Activated CD8-positive, alpha-beta T cell treated with anti-CD3 and anti-CD28 coated beads, Interleukin-2, amount 10 ng/mL, durations not matched to agents 7 days and 5 days (primary cell): ENCODE measurements around the gene ADAMTSL1. TPM values are rescaled to one million over a fixed set of nuclear protein-coding genes. Genes with fewer than 3 reads are reported as not detected.

Source experiments
- ATAC-seq: fragments of 150-1000 bp; cut with Tn5 transposase; one replicate; pipeline ENCODE4 v1.10.0; 2021; ENCODE audit warnings: moderate library complexity
- CTCF ChIA-PET: fragments of 350-600 bp; sonication (Branson Sonifier 250); formaldehyde crosslinking; loops from one replicate; lab custom pipeline; 2021; ENCODE audit warnings: antibody characterized with exemption; lab: Charles Lee
- POLR2A ChIA-PET: fragments of 350-600 bp; sonication (Branson Sonifier 250); formaldehyde crosslinking; loops from one replicate; lab custom pipeline; 2021; ENCODE audit warnings: antibody characterized with exemption; lab: Charles Lee
- DNase-seq: peaks from one replicate; pipeline ENCODE4 v3.0.0-alpha.2; 2020
- H3K27ac Mint-ChIP-seq: one replicate; pipeline ENCODE4 v1.8.0; 2021; ENCODE audit warnings: mild to moderate bottlenecking, mixed read lengths
- H3K27me3 Mint-ChIP-seq: one replicate; pipeline ENCODE4 v1.8.0; 2021; ENCODE audit warnings: low read depth, mixed read lengths
- H3K36me3 Mint-ChIP-seq: one replicate; pipeline ENCODE4 v1.8.0; 2021; ENCODE audit warnings: low read depth, mixed read lengths
- H3K4me1 Mint-ChIP-seq: one replicate; pipeline ENCODE4 v1.8.0; 2021; ENCODE audit warnings: low read depth, mixed read lengths
- H3K4me3 Mint-ChIP-seq: one replicate; pipeline ENCODE4 v1.8.0; 2021; ENCODE audit warnings: mild to moderate bottlenecking, mixed read lengths
- H3K9me3 Mint-ChIP-seq: one replicate; pipeline ENCODE4 v1.8.0; 2022; ENCODE audit warnings: mixed read lengths; ENCODE audit not compliant: insufficient read depth
- total RNA-seq, 2 experiments: library from RNA; stranded (reverse); gene quantifications; one replicate each; pipeline ENCODE4 v1.2.3, GENCODE V29; 2021

ADAMTSL1 gene
- total RNA-seq, 2 experiments from 2014 or later, result not detected

GRCh38 chr9:18569941-18570630 is 96.1 kb downstream of the ADAMTSL1 start:
- Mint-ChIP-seq H3K4me1 (no peaks in the 10 kb centered on the region), H3K27me3 (no peaks in the 10 kb centered on the region), H3K27ac (no peak overlapping the region), H3K36me3 (no peaks in the 10 kb centered on the region), H3K4me3 (no peak overlapping the region), H3K9me3 (no peaks in the 10 kb centered on the region)
- ChIA-PET CTCF (no interaction called here), POLR2A (no interaction called here)
- no peak for ATAC-seq
- DNase-seq, result no peak

GRCh38 chr9:18573021-18573556 is 99.1 kb downstream of the ADAMTSL1 start:
- H3K27ac Mint-ChIP-seq, result no peak overlapping the region
- no peaks in the 10 kb centered on the region for H3K9me3 Mint-ChIP-seq
- POLR2A ChIA-PET, result no interaction called here
- H3K4me1 Mint-ChIP-seq, result no peaks in the 10 kb centered on the region
- ATAC-seq (no peak), DNase-seq (no peak)
- no peak overlapping the region for H3K4me3 Mint-ChIP-seq
- H3K36me3 Mint-ChIP-seq, result no peaks in the 10 kb centered on the region
- no peaks in the 10 kb centered on the region for H3K27me3 Mint-ChIP-seq
- CTCF ChIA-PET, result no interaction called here

- H3K9me3 Mint-ChIP-seq, result no peaks in the 10 kb centered on the region
- CTCF ChIA-PET, result no interaction called here
- no peak for ATAC-seq
Observed at GRCh38 chr9:18575686-18576085, 101.7 kb downstream of the ADAMTSL1 start.

GRCh38 chr9:18579536-18579935 is 105.6 kb downstream of the ADAMTSL1 start:
- DNase-seq (no peak), ATAC-seq (no peak)
- no peak overlapping the region for H3K4me3 Mint-ChIP-seq
- H3K36me3 Mint-ChIP-seq, result no peaks in the 10 kb centered on the region
- no peaks in the 10 kb centered on the region for H3K27me3 Mint-ChIP-seq
- H3K9me3 Mint-ChIP-seq, result no peaks in the 10 kb centered on the region
- POLR2A ChIA-PET, result no interaction called here
- CTCF ChIA-PET, result no interaction called here
- no peak overlapping the region for H3K27ac Mint-ChIP-seq
- no peaks in the 10 kb centered on the region for H3K4me1 Mint-ChIP-seq

More at GRCh38 chr9:18575686-18576085, 101.7 kb downstream of the ADAMTSL1 start:
- Mint-ChIP-seq H3K4me3 (no peak overlapping the region), H3K27ac (no peak overlapping the region), H3K4me1 (no peaks in the 10 kb centered on the region), H3K27me3 (no peaks in the 10 kb centered on the region), H3K36me3 (no peaks in the 10 kb centered on the region)
- POLR2A ChIA-PET, result no interaction called here
- no peak for DNase-seq

GRCh38 chr9:18580151-18580550 is 106.2 kb downstream of the ADAMTSL1 start:
- Mint-ChIP-seq H3K4me3 (no peak overlapping the region), H3K27ac (no peak overlapping the region), H3K4me1 (no peaks in the 10 kb centered on the region), H3K9me3 (no peaks in the 10 kb centered on the region), H3K27me3 (no peaks in the 10 kb centered on the region), H3K36me3 (no peaks in the 10 kb centered on the region)
- no peak for ATAC-seq
- POLR2A ChIA-PET, result no interaction called here
- CTCF ChIA-PET, result no interaction called here
- DNase-seq, result no peak

DNA sequence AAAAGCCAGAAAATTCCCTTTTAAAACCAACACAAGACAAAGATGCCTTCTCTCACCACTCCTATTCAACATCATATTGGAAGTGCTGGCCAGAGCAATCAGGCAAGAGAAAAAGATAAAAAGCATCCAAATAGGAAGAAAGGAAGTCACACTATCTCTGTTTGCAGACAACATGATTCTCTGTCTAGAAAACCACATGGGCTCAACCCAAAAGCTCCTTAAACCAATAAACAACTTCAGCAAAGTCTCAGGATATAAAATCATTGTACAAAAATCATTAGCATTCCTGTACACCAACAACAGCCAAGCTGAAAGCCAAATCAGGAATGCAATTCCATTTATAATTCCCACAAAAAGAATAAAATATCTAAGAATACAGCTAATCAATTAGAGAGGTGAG is 112.0 kb downstream of the ADAMTSL1 start:
- Mint-ChIP-seq H3K36me3 (no peaks in the 10 kb centered on the region), H3K9me3 (peaks cover 7% of the 10 kb centered on the region), H3K27ac (no peak overlapping the region), H3K4me3 (no peak overlapping the region), H3K27me3 (no peaks in the 10 kb centered on the region), H3K4me1 (no peaks in the 10 kb centered on the region)
- ChIA-PET POLR2A (no interaction called here), CTCF (no interaction called here)
- DNase-seq (no peak), ATAC-seq (no peak)

- Mint-ChIP-seq H3K27me3 (no peaks in the 10 kb centered on the region), H3K36me3 (no peaks in the 10 kb centered on the region), H3K27ac (no peak overlapping the region), H3K4me3 (no peak overlapping the region), H3K9me3 (peaks cover 16% of the 10 kb centered on the region), H3K4me1 (no peaks in the 10 kb centered on the region)
- ATAC-seq, result no peak
- no peak for DNase-seq
- ChIA-PET CTCF (no interaction called here), POLR2A (no interaction called here)
Observed at GRCh38 chr9:18588002-18588401, 114.0 kb downstream of the ADAMTSL1 start.

GRCh38 chr9:18591261-18591660 is 117.3 kb downstream of the ADAMTSL1 start:
- no peak overlapping the region for H3K27ac Mint-ChIP-seq
- ATAC-seq (no peak), DNase-seq (no peak)
- no peaks in the 10 kb centered on the region for H3K27me3 Mint-ChIP-seq
- ChIA-PET CTCF (no interaction called here), POLR2A (no interaction called here)
- peaks cover 19% of the 10 kb centered on the region for H3K9me3 Mint-ChIP-seq
- H3K4me3 Mint-ChIP-seq, result no peak overlapping the region
- no peaks in the 10 kb centered on the region for H3K4me1 Mint-ChIP-seq
- H3K36me3 Mint-ChIP-seq, result no peaks in the 10 kb centered on the region

DNA sequence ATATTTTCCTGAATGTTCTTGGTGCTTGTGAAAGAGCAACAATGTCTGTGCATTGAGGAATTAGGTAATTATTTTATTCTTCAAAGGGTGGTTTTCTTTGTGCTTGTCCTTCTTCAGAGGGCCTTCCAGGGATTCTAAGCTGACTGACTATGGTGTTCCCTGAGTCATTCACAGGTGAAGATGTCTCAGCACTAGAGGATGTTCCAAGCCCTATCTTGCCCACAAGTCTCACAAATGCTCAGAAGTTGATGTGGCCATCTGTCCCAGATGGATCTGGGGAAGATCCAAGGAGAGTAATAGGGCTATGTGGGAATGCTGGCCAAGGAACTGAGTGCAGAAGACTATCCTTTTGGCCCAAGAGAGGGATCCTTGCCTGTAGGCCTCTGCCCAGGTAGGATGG is 120.9 kb downstream of the ADAMTSL1 start:
- CTCF ChIA-PET, result no interaction called here
- no peaks in the 10 kb centered on the region for H3K4me1 Mint-ChIP-seq
- no peak for ATAC-seq
- H3K27me3 Mint-ChIP-seq, result no peaks in the 10 kb centered on the region
- POLR2A ChIA-PET, result no interaction called here
- peaks cover 19% of the 10 kb centered on the region for H3K9me3 Mint-ChIP-seq
- no peak for DNase-seq
- no peak overlapping the region for H3K4me3 Mint-ChIP-seq
- H3K27ac Mint-ChIP-seq, result no peak overlapping the region
- no peaks in the 10 kb centered on the region for H3K36me3 Mint-ChIP-seq

DNA sequence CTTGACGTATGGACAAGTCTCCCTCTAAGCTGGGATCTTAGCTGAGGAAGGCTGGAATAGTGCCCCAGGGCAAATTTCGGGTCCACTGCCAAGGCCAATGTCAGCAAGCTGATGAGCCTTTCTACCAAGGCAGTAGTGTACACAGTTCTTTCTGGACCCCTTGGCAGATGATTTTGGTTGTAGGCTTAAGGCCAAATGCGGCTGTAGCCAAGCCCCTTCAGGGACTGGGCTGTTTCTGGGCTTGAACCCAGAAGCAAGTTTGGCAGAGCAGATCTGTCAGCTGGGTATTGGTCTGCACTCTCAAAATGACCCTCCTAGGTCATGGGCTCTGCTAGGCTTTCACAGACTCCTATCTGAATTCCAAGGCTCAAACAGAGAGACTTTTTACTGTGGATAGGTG is 121.6 kb downstream of the ADAMTSL1 start:
- no peaks in the 10 kb centered on the region for H3K36me3 Mint-ChIP-seq
- no peaks in the 10 kb centered on the region for H3K4me1 Mint-ChIP-seq
- DNase-seq, result no peak
- POLR2A ChIA-PET, result no interaction called here
- H3K27me3 Mint-ChIP-seq, result no peaks in the 10 kb centered on the region
- no peak overlapping the region for H3K4me3 Mint-ChIP-seq
- no peak for ATAC-seq
- H3K27ac Mint-ChIP-seq, result no peak overlapping the region
- peaks cover 15% of the 10 kb centered on the region for H3K9me3 Mint-ChIP-seq
- CTCF ChIA-PET, result no interaction called here

- Mint-ChIP-seq H3K4me1 (no peaks in the 10 kb centered on the region), H3K27ac (no peak overlapping the region), H3K36me3 (no peaks in the 10 kb centered on the region), H3K27me3 (no peaks in the 10 kb centered on the region), H3K9me3 (peaks cover 6% of the 10 kb centered on the region), H3K4me3 (no peak overlapping the region)
- ChIA-PET POLR2A (no interaction called here), CTCF (no interaction called here)
- DNase-seq (no peak), ATAC-seq (no peak)
Observed at GRCh38 chr9:18596920-18597319, 123.0 kb downstream of the ADAMTSL1 start.

GRCh38 chr9:18598969-18599368 is 125.0 kb downstream of the ADAMTSL1 start:
- H3K27ac Mint-ChIP-seq, result no peak overlapping the region
- H3K4me1 Mint-ChIP-seq, result no peaks in the 10 kb centered on the region
- no peaks in the 10 kb centered on the region for H3K36me3 Mint-ChIP-seq
- no peak for ATAC-seq
- H3K9me3 Mint-ChIP-seq, result peaks cover 3% of the 10 kb centered on the region
- DNase-seq, result no peak
- POLR2A ChIA-PET, result no interaction called here
- CTCF ChIA-PET, result no interaction called here
- no peak overlapping the region for H3K4me3 Mint-ChIP-seq
- no peaks in the 10 kb centered on the region for H3K27me3 Mint-ChIP-seq

DNA sequence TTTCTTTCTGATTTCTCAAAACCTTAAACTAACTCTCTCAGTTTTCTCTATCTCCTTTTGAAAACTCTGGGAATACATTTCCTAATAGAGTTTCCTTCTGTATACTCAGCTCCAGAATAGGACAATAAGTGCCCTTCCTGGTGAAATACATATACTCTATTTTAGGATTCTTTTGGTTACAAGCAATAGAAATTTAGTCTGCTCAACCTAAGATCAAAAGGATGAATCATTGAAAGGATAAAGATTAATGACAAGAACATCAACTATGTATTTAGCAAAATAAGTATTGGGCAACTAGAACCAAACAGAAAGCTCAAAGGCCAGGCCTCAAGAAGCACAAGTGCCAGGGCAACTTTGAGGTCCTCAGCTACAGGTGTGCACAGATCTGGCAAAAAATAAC is 127.1 kb downstream of the ADAMTSL1 start:
- CTCF ChIA-PET, result no interaction called here
- DNase-seq (no peak), ATAC-seq (no peak)
- H3K27me3 Mint-ChIP-seq, result no peaks in the 10 kb centered on the region
- H3K36me3 Mint-ChIP-seq, result no peaks in the 10 kb centered on the region
- POLR2A ChIA-PET, result no interaction called here
- no peaks in the 10 kb centered on the region for H3K4me1 Mint-ChIP-seq
- no peaks in the 10 kb centered on the region for H3K9me3 Mint-ChIP-seq
- no peak overlapping the region for H3K27ac Mint-ChIP-seq
- H3K4me3 Mint-ChIP-seq, result no peak overlapping the region
